K562 (cell line): ENCODE measurements around the gene CUL1. TPM values are rescaled to one million over a fixed set of nuclear protein-coding genes. Genes with fewer than 3 reads are reported as not detected.
A peak's percentile ranks its signal among the peaks of the same experiment; 100 is the strongest.

Experiments used
- ARID3A ChIP-seq: IDR thresholded peaks from 2 replicates; pipeline ENCODE4 v1.6.1; 2012; ENCODE audit warnings: low read depth, low read length, improper control_type of control experiment, borderline replicate concordance
- C11orf30 ChIP-seq: fragments of 450-650 bp; IDR thresholded peaks from 2 replicates; pipeline ENCODE4 v1.6.1; 2016; ENCODE audit warnings: low read depth, mild to moderate bottlenecking
- HDAC6 ChIP-seq: IDR thresholded peaks from 2 replicates; pipeline ENCODE4 v1.6.1; 2012; ENCODE audit warnings: low read depth, mild to moderate bottlenecking, control low read depth, inconsistent platforms, low read length, moderate library complexity
- HIVEP1 ChIP-seq: fragments of 250-450 bp; sonication (Bioruptor Pico); IDR thresholded peaks from 2 replicates; pipeline ENCODE4 v1.4.0; 2020; ENCODE audit warnings: mild to moderate bottlenecking
- HNRNPLL ChIP-seq: fragments of 200-400 bp; formaldehyde crosslinking; IDR thresholded peaks from 2 replicates; pipeline ENCODE4 v1.6.1; 2017; ENCODE audit warnings: low read length, low read depth, mild to moderate bottlenecking; ENCODE audit not compliant: poor library complexity, severe bottlenecking
- MAFF ChIP-seq: IDR thresholded peaks from 2 replicates; pipeline ENCODE4 v1.6.1; 2012; ENCODE audit warnings: low read length, improper control_type of control experiment
- MAFG ChIP-seq: fragments of 450-650 bp; conservative IDR thresholded peaks from 2 replicates; pipeline ENCODE4 v1.6.1; 2016; ENCODE audit warnings: missing genetic modification characterization, missing compliant biosample characterization
- MCM7 ChIP-seq, 2 experiments: fragments of 450-650 bp; IDR thresholded peaks; 2 replicates each; pipeline ENCODE4 v1.6.1; 2016 to 2018
- MEF2D ChIP-seq: conservative IDR thresholded peaks from 2 replicates; pipeline ENCODE4 v1.6.1; 2016; ENCODE audit warnings: low read depth, missing genetic modification characterization, missing compliant biosample characterization
- MXI1 ChIP-seq: IDR thresholded peaks from 2 replicates; pipeline ENCODE4 v1.6.1; 2011; ENCODE audit warnings: low read depth, mild to moderate bottlenecking, improper control_type of control experiment, low read length
- POLR2H ChIP-seq: IDR thresholded peaks from 2 replicates; pipeline ENCODE4 v1.6.1; 2016; ENCODE audit warnings: missing genetic modification characterization, low read depth, mild to moderate bottlenecking, control low read depth, missing compliant biosample characterization, moderate library complexity
- PPARD ChIP-seq: fragments of 250-450 bp; sonication (Bioruptor Pico); IDR thresholded peaks from 2 replicates; pipeline ENCODE4 v1.8.0; 2022; ENCODE audit warnings: inconsistent platforms, mild to moderate bottlenecking, moderate library complexity
- SMARCB1 ChIP-seq: IDR thresholded peaks from 2 replicates; pipeline ENCODE4 v1.6.1; 2011; ENCODE audit warnings: improper control_type of control experiment, low read depth; ENCODE audit not compliant: insufficient read length
- SOX6 ChIP-seq: fragments of 450-650 bp; IDR thresholded peaks from 2 replicates; pipeline ENCODE4 v1.6.1; 2014; ENCODE audit warnings: mild to moderate bottlenecking
- TCF3 ChIP-seq: sonication (generic); formaldehyde crosslinking; IDR thresholded peaks from 2 replicates; pipeline ENCODE4 v1.4.0; 2020; ENCODE audit warnings: mild to moderate bottlenecking, missing genetic modification reagents
- THAP7 ChIP-seq: fragments of 250-450 bp; sonication (Bioruptor Pico); IDR thresholded peaks from 2 replicates; pipeline ENCODE4 v1.5.0; 2021
- THRAP3 ChIP-seq: fragments of 450-650 bp; IDR thresholded peaks from 2 replicates; pipeline ENCODE4 v1.6.1; 2016; ENCODE audit warnings: mild to moderate bottlenecking, inconsistent platforms, borderline replicate concordance
- ZBTB33 ChIP-seq: sonication (generic); formaldehyde crosslinking; IDR thresholded peaks from 2 replicates; pipeline ENCODE4 v1.8.1; 2023; ENCODE audit warnings: mild to moderate bottlenecking, missing genetic modification reagents
- ZNF140 ChIP-seq: fragments of 250-450 bp; sonication (Bioruptor Pico); IDR thresholded peaks from 2 replicates; pipeline ENCODE4 v1.8.0; 2021; ENCODE audit warnings: moderate library complexity, mild to moderate bottlenecking, inconsistent platforms
- ZNF175 ChIP-seq: fragments of 200-800 bp; sonication (Bioruptor generic); IDR thresholded peaks from 2 replicates; pipeline ENCODE4 v1.6.1; 2016; ENCODE audit warnings: low read depth, mild to moderate bottlenecking, missing genetic modification characterization, missing compliant biosample characterization
- ZNF280B ChIP-seq: fragments of 250-450 bp; sonication (Bioruptor Pico); IDR thresholded peaks from 2 replicates; pipeline ENCODE4 v1.5.1; 2021; ENCODE audit warnings: mild to moderate bottlenecking
- ZNF717 ChIP-seq: fragments of 250-450 bp; sonication (Bioruptor Pico); IDR thresholded peaks from 2 replicates; pipeline ENCODE4 v1.5.0; 2021
- ZNF76 ChIP-seq: fragments of 250-450 bp; sonication (Bioruptor Pico); IDR thresholded peaks from 2 replicates; pipeline ENCODE4 v1.4.0; 2020; ENCODE audit warnings: mild to moderate bottlenecking, moderate library complexity, borderline replicate concordance
- polyA plus RNA-seq, 8 experiments: library from polyadenylated mRNA; depleted of rRNA in 4 of 8; stranded (reverse) in 5 of 8; unstranded in 3 of 8; fragments of >200 nt; fragmentation: Nextera tagmentation in 2 of 8; fragmentation: Illumina TruSeq in 1 of 8; extraction: Ambion mirVana in 2 of 8; extraction: Trizol in 1 of 8; gene quantifications; 2 replicates each; pipeline versions ENCODE4 v1.2.1 to v1.2.3, GENCODE V29; 2011 to 2014; ENCODE audit warnings: inconsistent platforms in 1 of 8, missing spikeins in 1 of 8
- total RNA-seq, 7 experiments: library from RNA; depleted of rRNA in 6 of 7; stranded (reverse); fragments of >200 nt in 6 of 7; fragmentation: Illumina TruSeq in 2 of 7; extraction: Trizol in 2 of 7; gene quantifications; 2 replicates each; pipeline versions ENCODE4 v1.2.1 to v1.2.3, GENCODE V29; 2011 to 2021; ENCODE audit warnings: low replicate concordance in 1 of 7
- TF ChIP-seq, protein P1 (sequence below): IDR thresholded peaks from 2 replicates; pipeline ENCODE4 v1.6.1; 2014; ENCODE audit warnings: antibody characterized with exemption

CUL1 gene
- total and polyA plus RNA-seq, 9 of the 15 experiments (the other 6 are each of a cell fraction or from before 2014, with no cell fraction given): 31.5 to 107 (median 96.5) TPM

- no peak for TF ChIP-seq ZNF175 (CRISPR knock-in tag)
- no peak for TF ChIP-seq HNRNPLL
- no peak for TF ChIP-seq HIVEP1 (CRISPR knock-in tag)
- TF ChIP-seq SMARCB1: no peak
- no peak for TF ChIP-seq ARID3A
- no peak for TF ChIP-seq ZNF717 (CRISPR knock-in tag)
- TF ChIP-seq PPARD: no peak
- TF ChIP-seq THRAP3: no peak
- no peak for TF ChIP-seq SOX6
- no peak for TF ChIP-seq MEF2D (tag)
- TF ChIP-seq HDAC6: no peak
- no peak for TF ChIP-seq THAP7
- no peak for TF ChIP-seq ZNF140 (CRISPR knock-in tag)
- TF ChIP-seq MAFF: peak; percentile 98
- 0 out of 2 replicates have a peak, but pooled peaks have one; percentile 37 for TF ChIP-seq POLR2H (tag)
- TF ChIP-seq ZNF76 (CRISPR knock-in tag): no peak
- TF ChIP-seq TCF3 (CRISPR knock-in tag): no peak
- peak; percentile 96 for TF ChIP-seq C11orf30
- TF ChIP-seq MCM7 (IDR thresholded peaks at IDR 0.05): no peak
- TF ChIP-seq MAFG (tag): peak; percentile 98
- TF ChIP-seq MXI1: no peak
- TF ChIP-seq ZNF280B: no peak
- TF ChIP-seq, protein P1, sequence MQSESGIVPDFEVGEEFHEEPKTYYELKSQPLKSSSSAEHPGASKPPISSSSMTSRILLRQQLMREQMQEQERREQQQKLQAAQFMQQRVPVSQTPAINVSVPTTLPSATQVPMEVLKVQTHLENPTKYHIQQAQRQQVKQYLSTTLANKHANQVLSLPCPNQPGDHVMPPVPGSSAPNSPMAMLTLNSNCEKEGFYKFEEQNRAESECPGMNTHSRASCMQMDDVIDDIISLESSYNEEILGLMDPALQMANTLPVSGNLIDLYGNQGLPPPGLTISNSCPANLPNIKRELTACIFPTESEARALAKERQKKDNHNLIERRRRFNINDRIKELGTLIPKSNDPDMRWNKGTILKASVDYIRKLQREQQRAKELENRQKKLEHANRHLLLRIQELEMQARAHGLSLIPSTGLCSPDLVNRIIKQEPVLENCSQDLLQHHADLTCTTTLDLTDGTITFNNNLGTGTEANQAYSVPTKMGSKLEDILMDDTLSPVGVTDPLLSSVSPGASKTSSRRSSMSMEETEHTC: no peak
- no peak for TF ChIP-seq ZBTB33 (CRISPR knock-in tag)
Measured at GRCh38 chr7:148793590-148793989, 94.9 kb downstream of the CUL1 start (continued).
